Measurements from ENCODE around the gene DPYD.

DPYD gene

GRCh38 chr1:97538113-97538512 lies 382.7 kb downstream of the DPYD start:
- TF ChIP-seq, protein P1, sequence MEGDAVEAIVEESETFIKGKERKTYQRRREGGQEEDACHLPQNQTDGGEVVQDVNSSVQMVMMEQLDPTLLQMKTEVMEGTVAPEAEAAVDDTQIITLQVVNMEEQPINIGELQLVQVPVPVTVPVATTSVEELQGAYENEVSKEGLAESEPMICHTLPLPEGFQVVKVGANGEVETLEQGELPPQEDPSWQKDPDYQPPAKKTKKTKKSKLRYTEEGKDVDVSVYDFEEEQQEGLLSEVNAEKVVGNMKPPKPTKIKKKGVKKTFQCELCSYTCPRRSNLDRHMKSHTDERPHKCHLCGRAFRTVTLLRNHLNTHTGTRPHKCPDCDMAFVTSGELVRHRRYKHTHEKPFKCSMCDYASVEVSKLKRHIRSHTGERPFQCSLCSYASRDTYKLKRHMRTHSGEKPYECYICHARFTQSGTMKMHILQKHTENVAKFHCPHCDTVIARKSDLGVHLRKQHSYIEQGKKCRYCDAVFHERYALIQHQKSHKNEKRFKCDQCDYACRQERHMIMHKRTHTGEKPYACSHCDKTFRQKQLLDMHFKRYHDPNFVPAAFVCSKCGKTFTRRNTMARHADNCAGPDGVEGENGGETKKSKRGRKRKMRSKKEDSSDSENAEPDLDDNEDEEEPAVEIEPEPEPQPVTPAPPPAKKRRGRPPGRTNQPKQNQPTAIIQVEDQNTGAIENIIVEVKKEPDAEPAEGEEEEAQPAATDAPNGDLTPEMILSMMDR (IDR thresholded peaks at IDR 0.05; ENCODE audit: borderline replicate concordance, control extremely low read depth, extremely low read depth, insufficient read depth, missing control alignments), result no peak
- in situ Hi-C loops (cut with MboI; ENCODE audit: low sequenced_read_pairs, unreplicated experiment), result no loop called here
- no peak for DNase-seq (ENCODE audit: low spot score)

- in situ Hi-C loops (cut with MboI; ENCODE audit: low sequenced_read_pairs, unreplicated experiment), result no loop called here
- DNase-seq (ENCODE audit: low spot score), result no peak
- TF ChIP-seq, protein P1 (IDR thresholded peaks at IDR 0.05; ENCODE audit: borderline replicate concordance, control extremely low read depth, extremely low read depth, insufficient read depth, missing control alignments), result no peak
Measured at GRCh38 chr1:97533358-97533757, 387.5 kb downstream of the DPYD start.

DNA sequence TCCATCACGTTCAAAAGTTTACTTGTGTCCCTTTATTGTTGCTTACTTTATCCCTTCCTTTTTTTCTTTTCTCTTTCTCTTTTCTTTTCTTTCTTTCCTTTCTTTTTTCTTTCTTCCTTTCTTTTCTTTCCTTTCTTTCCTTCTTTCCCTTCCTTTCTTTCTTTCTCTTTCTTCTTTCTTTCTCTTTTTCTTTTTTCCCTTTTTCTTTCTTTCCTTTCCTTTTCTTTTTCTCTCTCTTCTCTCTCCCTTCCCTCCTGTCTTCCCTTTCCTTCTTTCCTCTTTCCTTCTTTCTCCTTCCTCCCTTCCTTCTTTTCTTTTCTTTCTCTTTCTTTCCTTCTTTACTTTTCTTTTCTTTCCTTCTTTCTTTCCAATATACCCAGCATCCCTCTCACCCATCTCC lies 391.2 kb downstream of the DPYD start:
- DNase-seq (ENCODE audit: low spot score), result no peak
- TF ChIP-seq, protein P1 (IDR thresholded peaks at IDR 0.05; ENCODE audit: borderline replicate concordance, control extremely low read depth, extremely low read depth, insufficient read depth, missing control alignments), result no peak
- in situ Hi-C loops (cut with MboI; ENCODE audit: low sequenced_read_pairs, unreplicated experiment), result no loop called here

DNA sequence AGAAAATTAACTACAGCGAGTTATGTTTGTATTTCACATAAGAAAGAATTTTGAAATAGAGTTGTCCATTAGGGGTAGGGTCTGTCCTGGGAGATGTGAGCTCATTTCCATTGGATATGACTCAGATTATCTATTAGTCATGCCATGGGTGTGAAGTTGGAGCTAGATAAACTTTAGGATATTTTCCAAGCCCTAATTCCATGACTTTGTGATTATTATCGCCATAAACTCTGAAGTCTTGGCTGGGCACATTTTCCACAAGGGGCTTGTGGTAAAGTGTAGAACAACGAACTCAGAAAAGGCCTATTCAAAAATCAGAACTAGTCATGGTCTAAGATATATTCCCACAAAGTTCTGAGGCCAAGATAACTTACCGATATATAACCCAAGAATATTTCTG lies 396.6 kb downstream of the DPYD start:
- in situ Hi-C loops (cut with MboI; ENCODE audit: low sequenced_read_pairs, unreplicated experiment), result no loop called here
- TF ChIP-seq, protein P1 (IDR thresholded peaks at IDR 0.05; ENCODE audit: borderline replicate concordance, control extremely low read depth, extremely low read depth, insufficient read depth, missing control alignments), result no peak
- no peak for DNase-seq (ENCODE audit: low spot score)

- in situ Hi-C loops (cut with MboI; ENCODE audit: low sequenced_read_pairs, unreplicated experiment), result no loop called here
- TF ChIP-seq, protein P1 (IDR thresholded peaks at IDR 0.05; ENCODE audit: borderline replicate concordance, control extremely low read depth, extremely low read depth, insufficient read depth, missing control alignments), result no peak
Measured at GRCh38 chr1:97516588-97516987, 404.2 kb downstream of the DPYD start.

GRCh38 chr1:97508653-97509218 lies 412.1 kb downstream of the DPYD start:
- TF ChIP-seq, protein P1 (IDR thresholded peaks at IDR 0.05; ENCODE audit: borderline replicate concordance, control extremely low read depth, extremely low read depth, insufficient read depth, missing control alignments), result no peak
- no peak for DNase-seq (ENCODE audit: low spot score)
- in situ Hi-C loops (cut with MboI; ENCODE audit: low sequenced_read_pairs, unreplicated experiment), result no loop called here

More at GRCh38 chr1:97516588-97516987, 404.2 kb downstream of the DPYD start:
- no peak for DNase-seq (ENCODE audit: low spot score)
